ENCODE data around the gene SEL1L3. TPM values are rescaled to one million over a fixed set of nuclear protein-coding genes. Genes with fewer than 3 reads are reported as not detected.

The SEL1L3 gene
- total RNA-seq, 1 donor from 2014 or later: 24.9 TPM

DNA sequence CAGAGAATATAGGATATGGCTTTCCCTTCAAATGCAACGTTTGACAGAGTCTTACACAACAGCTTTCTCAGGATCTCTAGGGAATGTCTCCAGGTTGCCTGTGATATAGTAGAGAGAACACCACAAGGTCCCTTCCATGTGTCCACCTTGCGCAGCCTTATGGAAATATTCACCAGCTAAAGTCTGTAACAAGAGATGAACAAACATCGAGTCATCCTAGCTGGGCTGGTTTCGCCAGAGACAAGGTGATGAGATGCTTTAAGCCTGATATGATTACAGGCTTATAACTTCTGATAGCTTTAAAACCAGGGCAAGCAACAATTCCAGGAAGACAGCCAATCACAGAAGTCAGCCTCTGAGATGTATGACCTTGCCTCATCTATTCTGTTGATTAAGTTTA lies 83.8 kb downstream of the SEL1L3 start:
- no peak overlapping the region for H2AFZ ChIP-seq (ENCODE audit: low read depth, low read length)
- no peak overlapping the region for H3K4me3 Mint-ChIP-seq (ENCODE audit: unreplicated experiment)
- TF ChIP-seq EZH2 (IDR thresholded peaks at IDR 0.05; ENCODE audit: insufficient read depth, low read length): no peak
- TF ChIP-seq, protein P1, sequence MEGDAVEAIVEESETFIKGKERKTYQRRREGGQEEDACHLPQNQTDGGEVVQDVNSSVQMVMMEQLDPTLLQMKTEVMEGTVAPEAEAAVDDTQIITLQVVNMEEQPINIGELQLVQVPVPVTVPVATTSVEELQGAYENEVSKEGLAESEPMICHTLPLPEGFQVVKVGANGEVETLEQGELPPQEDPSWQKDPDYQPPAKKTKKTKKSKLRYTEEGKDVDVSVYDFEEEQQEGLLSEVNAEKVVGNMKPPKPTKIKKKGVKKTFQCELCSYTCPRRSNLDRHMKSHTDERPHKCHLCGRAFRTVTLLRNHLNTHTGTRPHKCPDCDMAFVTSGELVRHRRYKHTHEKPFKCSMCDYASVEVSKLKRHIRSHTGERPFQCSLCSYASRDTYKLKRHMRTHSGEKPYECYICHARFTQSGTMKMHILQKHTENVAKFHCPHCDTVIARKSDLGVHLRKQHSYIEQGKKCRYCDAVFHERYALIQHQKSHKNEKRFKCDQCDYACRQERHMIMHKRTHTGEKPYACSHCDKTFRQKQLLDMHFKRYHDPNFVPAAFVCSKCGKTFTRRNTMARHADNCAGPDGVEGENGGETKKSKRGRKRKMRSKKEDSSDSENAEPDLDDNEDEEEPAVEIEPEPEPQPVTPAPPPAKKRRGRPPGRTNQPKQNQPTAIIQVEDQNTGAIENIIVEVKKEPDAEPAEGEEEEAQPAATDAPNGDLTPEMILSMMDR (IDR thresholded peaks at IDR 0.05; ENCODE audit: insufficient read depth, low read depth, low read length): no peak
- no peaks in the 10 kb centered on the region for H3K27me3 ChIP-seq (ENCODE audit: insufficient read depth, low read length)
- peaks cover 6% of the 10 kb centered on the region for H3K4me1 Mint-ChIP-seq (ENCODE audit: low read depth, unreplicated experiment)
- H3K36me3 ChIP-seq (ENCODE audit: insufficient read depth, low read length): no peaks in the 10 kb centered on the region
- no peak overlapping the region for H3K27ac ChIP-seq (ENCODE audit: low read depth, low read length)
- no peaks in the 10 kb centered on the region for H3K27me3 Mint-ChIP-seq (ENCODE audit: low read depth, unreplicated experiment)
- peaks cover 16% of the 10 kb centered on the region for H3K36me3 Mint-ChIP-seq (ENCODE audit: low read depth, unreplicated experiment)
- H3K9ac ChIP-seq (ENCODE audit: low read length): no peak overlapping the region
- no peaks in the 10 kb centered on the region for H3K79me2 ChIP-seq (ENCODE audit: insufficient read depth, low read length)
- no peak overlapping the region for H3K4me3 ChIP-seq (ENCODE audit: insufficient read depth, low read depth, low read length)
- H3K9me3 ChIP-seq (ENCODE audit: insufficient read depth, low read depth, low read length): no peaks in the 10 kb centered on the region
- H3K9me3 Mint-ChIP-seq (ENCODE audit: unreplicated experiment): no peaks in the 10 kb centered on the region
- DNase-seq (ENCODE audit: low read depth) (peak; percentile 18), FAIRE-seq (no peak)
- H3K4me2 ChIP-seq (ENCODE audit: low read length): no peak overlapping the region
- H3K27ac Mint-ChIP-seq (ENCODE audit: unreplicated experiment): no peak overlapping the region
- peaks cover 4% of the 10 kb centered on the region for H3K4me1 ChIP-seq (ENCODE audit: insufficient read depth, low read length)
- H4K20me1 ChIP-seq (ENCODE audit: insufficient read depth, low read length): no peaks in the 10 kb centered on the region

DNA sequence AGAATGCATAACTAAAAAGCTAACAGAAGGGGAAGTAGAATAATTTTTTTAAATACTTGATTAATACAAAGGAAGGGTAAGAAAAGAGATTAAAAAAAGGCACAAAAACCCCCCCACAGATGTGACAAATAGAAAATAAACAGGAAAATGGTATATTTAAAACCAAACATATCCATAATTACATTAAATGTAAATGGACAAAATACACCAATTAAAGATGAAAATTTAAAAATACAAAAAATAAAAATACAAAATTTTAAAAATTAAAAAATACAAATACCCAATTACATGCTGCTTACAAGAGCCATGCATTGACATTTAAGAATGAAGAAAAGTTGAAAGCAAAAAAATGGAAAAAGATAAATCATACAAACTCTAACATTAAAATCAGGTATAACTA lies 86.0 kb downstream of the SEL1L3 start:
- Mint-ChIP-seq H3K4me3 (ENCODE audit: unreplicated experiment) (no peak overlapping the region), H3K4me1 (ENCODE audit: low read depth, unreplicated experiment) (peaks cover 6% of the 10 kb centered on the region), H3K27ac (ENCODE audit: unreplicated experiment) (no peak overlapping the region), H3K9me3 (ENCODE audit: unreplicated experiment) (no peaks in the 10 kb centered on the region), H3K27me3 (ENCODE audit: low read depth, unreplicated experiment) (no peaks in the 10 kb centered on the region), H3K36me3 (ENCODE audit: low read depth, unreplicated experiment) (peaks cover 9% of the 10 kb centered on the region)
- Histone ChIP-seq H3K27me3 (ENCODE audit: insufficient read depth, low read length) (no peaks in the 10 kb centered on the region), H3K4me3 (ENCODE audit: insufficient read depth, low read depth, low read length) (no peak overlapping the region), H3K79me2 (ENCODE audit: insufficient read depth, low read length) (no peaks in the 10 kb centered on the region), H3K9ac (ENCODE audit: low read length) (no peak overlapping the region), H3K4me1 (ENCODE audit: insufficient read depth, low read length) (peaks cover 4% of the 10 kb centered on the region), H3K4me2 (ENCODE audit: low read length) (no peak overlapping the region), H2AFZ (ENCODE audit: low read depth, low read length) (no peak overlapping the region), H3K27ac (ENCODE audit: low read depth, low read length) (no peak overlapping the region), H3K9me3 (ENCODE audit: insufficient read depth, low read depth, low read length) (no peaks in the 10 kb centered on the region), H3K36me3 (ENCODE audit: insufficient read depth, low read length) (no peaks in the 10 kb centered on the region), H4K20me1 (ENCODE audit: insufficient read depth, low read length) (no peaks in the 10 kb centered on the region)
- FAIRE-seq (no peak), DNase-seq (ENCODE audit: low read depth) (no peak)
- TF ChIP-seq, protein P1 (IDR thresholded peaks at IDR 0.05; ENCODE audit: insufficient read depth, low read depth, low read length): no peak
- no peak for TF ChIP-seq EZH2 (IDR thresholded peaks at IDR 0.05; ENCODE audit: insufficient read depth, low read length)

DNA sequence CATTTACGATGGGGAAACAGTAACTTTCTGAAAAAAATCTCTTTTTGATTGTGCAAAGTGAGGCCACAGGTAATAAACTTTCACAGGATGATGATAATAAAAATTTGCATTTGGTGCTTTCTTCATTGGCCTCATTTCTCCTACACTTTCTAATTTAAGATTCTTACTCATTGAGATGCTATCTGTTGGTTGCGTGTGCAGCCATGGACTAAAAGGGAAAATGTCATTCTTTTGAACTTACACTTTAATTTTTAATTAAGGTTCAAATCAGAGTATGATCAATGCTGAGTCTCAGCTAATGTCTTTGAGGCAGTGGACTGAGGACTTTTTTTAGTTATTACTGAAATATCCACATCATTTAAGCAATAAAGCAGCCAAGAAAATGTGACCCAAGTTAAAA lies 87.6 kb downstream of the SEL1L3 start:
- Histone ChIP-seq H3K27me3 (ENCODE audit: insufficient read depth, low read length) (no peaks in the 10 kb centered on the region), H3K4me3 (ENCODE audit: insufficient read depth, low read depth, low read length) (no peak overlapping the region), H4K20me1 (ENCODE audit: insufficient read depth, low read length) (no peaks in the 10 kb centered on the region), H3K4me2 (ENCODE audit: low read length) (no peak overlapping the region), H3K27ac (ENCODE audit: low read depth, low read length) (no peak overlapping the region), H3K9me3 (ENCODE audit: insufficient read depth, low read depth, low read length) (no peaks in the 10 kb centered on the region), H2AFZ (ENCODE audit: low read depth, low read length) (no peak overlapping the region), H3K4me1 (ENCODE audit: insufficient read depth, low read length) (peaks cover 4% of the 10 kb centered on the region), H3K79me2 (ENCODE audit: insufficient read depth, low read length) (no peaks in the 10 kb centered on the region), H3K36me3 (ENCODE audit: insufficient read depth, low read length) (no peaks in the 10 kb centered on the region), H3K9ac (ENCODE audit: low read length) (no peak overlapping the region)
- peaks cover 9% of the 10 kb centered on the region for H3K36me3 Mint-ChIP-seq (ENCODE audit: low read depth, unreplicated experiment)
- no peak overlapping the region for H3K27ac Mint-ChIP-seq (ENCODE audit: unreplicated experiment)
- no peak for TF ChIP-seq EZH2 (IDR thresholded peaks at IDR 0.05; ENCODE audit: insufficient read depth, low read length)
- TF ChIP-seq, protein P1 (IDR thresholded peaks at IDR 0.05; ENCODE audit: insufficient read depth, low read depth, low read length): no peak
- H3K9me3 Mint-ChIP-seq (ENCODE audit: unreplicated experiment): no peaks in the 10 kb centered on the region
- H3K4me3 Mint-ChIP-seq (ENCODE audit: unreplicated experiment): no peak overlapping the region
- H3K4me1 Mint-ChIP-seq (ENCODE audit: low read depth, unreplicated experiment): peaks cover 6% of the 10 kb centered on the region
- FAIRE-seq (no peak), DNase-seq (ENCODE audit: low read depth) (peak; percentile 27)
- H3K27me3 Mint-ChIP-seq (ENCODE audit: low read depth, unreplicated experiment): no peaks in the 10 kb centered on the region

Data from astrocyte (in vitro differentiated cells and primary cell).